ENCODE data around the gene AJAP1.

- TF ChIP-seq CTCF (conservative IDR thresholded peaks at IDR 0.05; ENCODE audit: low read length) (no peak), EZH2phosphoT487 (IDR thresholded peaks at IDR 0.05; ENCODE audit: borderline replicate concordance, low read depth, low read length) (no peak)
These were observed 80.4 kb downstream of the AJAP1 start for GRCh38 chr1:4734791-4735190.
